ENCODE results near the gene JARID2.

DNA sequence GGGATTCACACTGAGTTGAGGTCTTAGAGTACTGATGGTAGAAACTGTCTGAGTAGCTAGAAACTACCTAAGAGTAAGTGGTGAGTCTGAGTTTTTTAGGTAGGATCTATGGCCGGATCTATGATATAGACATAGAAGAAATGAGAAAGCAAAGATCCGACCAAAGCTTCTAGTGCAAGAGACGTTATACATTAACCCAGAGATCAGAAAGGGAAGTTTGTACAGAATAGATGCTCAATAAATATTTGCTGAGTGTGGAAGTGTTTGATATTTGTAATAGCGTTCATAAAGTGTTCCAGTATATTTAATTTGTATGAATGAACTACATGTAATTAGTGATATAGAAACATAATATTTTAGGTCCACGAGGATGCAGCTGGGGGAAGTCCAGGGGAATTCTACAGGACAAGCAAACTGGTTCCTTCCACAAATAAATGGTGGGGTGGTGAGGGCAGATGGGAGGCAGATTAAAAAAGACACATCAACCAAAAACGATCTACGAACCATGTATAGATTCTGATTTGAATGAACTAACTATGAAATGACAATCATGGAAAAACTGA lies 31.9 kb upstream of the JARID2 start:
- TF ChIP-seq ZNF146 (tag by site-specific recombination; IDR thresholded peaks at IDR 0.05): no peak
- no peak for TF ChIP-seq TCF7L2 (IDR thresholded peaks at IDR 0.05; ENCODE audit: borderline replicate concordance, low read depth, low read length)
- TF ChIP-seq, protein P1, sequence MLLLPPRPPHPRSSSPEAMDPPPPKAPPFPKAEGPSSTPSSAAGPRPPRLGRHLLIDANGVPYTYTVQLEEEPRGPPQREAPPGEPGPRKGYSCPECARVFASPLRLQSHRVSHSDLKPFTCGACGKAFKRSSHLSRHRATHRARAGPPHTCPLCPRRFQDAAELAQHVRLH (tag by site-specific recombination; IDR thresholded peaks at IDR 0.05): no peak
- TF ChIP-seq, protein P2, sequence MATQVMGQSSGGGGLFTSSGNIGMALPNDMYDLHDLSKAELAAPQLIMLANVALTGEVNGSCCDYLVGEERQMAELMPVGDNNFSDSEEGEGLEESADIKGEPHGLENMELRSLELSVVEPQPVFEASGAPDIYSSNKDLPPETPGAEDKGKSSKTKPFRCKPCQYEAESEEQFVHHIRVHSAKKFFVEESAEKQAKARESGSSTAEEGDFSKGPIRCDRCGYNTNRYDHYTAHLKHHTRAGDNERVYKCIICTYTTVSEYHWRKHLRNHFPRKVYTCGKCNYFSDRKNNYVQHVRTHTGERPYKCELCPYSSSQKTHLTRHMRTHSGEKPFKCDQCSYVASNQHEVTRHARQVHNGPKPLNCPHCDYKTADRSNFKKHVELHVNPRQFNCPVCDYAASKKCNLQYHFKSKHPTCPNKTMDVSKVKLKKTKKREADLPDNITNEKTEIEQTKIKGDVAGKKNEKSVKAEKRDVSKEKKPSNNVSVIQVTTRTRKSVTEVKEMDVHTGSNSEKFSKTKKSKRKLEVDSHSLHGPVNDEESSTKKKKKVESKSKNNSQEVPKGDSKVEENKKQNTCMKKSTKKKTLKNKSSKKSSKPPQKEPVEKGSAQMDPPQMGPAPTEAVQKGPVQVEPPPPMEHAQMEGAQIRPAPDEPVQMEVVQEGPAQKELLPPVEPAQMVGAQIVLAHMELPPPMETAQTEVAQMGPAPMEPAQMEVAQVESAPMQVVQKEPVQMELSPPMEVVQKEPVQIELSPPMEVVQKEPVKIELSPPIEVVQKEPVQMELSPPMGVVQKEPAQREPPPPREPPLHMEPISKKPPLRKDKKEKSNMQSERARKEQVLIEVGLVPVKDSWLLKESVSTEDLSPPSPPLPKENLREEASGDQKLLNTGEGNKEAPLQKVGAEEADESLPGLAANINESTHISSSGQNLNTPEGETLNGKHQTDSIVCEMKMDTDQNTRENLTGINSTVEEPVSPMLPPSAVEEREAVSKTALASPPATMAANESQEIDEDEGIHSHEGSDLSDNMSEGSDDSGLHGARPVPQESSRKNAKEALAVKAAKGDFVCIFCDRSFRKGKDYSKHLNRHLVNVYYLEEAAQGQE (tag by site-specific recombination; IDR thresholded peaks at IDR 0.05): no peak
- TF ChIP-seq KLF1 (tag by site-specific recombination; IDR thresholded peaks at IDR 0.05): no peak
- TF ChIP-seq ZNF19 (tag by site-specific recombination; IDR thresholded peaks at IDR 0.05; ENCODE audit: low read depth): no peak
- TF ChIP-seq, protein P3, sequence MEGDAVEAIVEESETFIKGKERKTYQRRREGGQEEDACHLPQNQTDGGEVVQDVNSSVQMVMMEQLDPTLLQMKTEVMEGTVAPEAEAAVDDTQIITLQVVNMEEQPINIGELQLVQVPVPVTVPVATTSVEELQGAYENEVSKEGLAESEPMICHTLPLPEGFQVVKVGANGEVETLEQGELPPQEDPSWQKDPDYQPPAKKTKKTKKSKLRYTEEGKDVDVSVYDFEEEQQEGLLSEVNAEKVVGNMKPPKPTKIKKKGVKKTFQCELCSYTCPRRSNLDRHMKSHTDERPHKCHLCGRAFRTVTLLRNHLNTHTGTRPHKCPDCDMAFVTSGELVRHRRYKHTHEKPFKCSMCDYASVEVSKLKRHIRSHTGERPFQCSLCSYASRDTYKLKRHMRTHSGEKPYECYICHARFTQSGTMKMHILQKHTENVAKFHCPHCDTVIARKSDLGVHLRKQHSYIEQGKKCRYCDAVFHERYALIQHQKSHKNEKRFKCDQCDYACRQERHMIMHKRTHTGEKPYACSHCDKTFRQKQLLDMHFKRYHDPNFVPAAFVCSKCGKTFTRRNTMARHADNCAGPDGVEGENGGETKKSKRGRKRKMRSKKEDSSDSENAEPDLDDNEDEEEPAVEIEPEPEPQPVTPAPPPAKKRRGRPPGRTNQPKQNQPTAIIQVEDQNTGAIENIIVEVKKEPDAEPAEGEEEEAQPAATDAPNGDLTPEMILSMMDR (tag by site-specific recombination; IDR thresholded peaks at IDR 0.05): no peak
- no peak for TF ChIP-seq ZNF114 (tag by site-specific recombination; IDR thresholded peaks at IDR 0.05)
- TF ChIP-seq, protein P4, sequence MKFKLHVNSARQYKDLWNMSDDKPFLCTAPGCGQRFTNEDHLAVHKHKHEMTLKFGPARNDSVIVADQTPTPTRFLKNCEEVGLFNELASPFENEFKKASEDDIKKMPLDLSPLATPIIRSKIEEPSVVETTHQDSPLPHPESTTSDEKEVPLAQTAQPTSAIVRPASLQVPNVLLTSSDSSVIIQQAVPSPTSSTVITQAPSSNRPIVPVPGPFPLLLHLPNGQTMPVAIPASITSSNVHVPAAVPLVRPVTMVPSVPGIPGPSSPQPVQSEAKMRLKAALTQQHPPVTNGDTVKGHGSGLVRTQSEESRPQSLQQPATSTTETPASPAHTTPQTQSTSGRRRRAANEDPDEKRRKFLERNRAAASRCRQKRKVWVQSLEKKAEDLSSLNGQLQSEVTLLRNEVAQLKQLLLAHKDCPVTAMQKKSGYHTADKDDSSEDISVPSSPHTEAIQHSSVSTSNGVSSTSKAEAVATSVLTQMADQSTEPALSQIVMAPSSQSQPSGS (tag by site-specific recombination; IDR thresholded peaks at IDR 0.05; ENCODE audit: low read depth): no peak
- TF ChIP-seq, protein P5, sequence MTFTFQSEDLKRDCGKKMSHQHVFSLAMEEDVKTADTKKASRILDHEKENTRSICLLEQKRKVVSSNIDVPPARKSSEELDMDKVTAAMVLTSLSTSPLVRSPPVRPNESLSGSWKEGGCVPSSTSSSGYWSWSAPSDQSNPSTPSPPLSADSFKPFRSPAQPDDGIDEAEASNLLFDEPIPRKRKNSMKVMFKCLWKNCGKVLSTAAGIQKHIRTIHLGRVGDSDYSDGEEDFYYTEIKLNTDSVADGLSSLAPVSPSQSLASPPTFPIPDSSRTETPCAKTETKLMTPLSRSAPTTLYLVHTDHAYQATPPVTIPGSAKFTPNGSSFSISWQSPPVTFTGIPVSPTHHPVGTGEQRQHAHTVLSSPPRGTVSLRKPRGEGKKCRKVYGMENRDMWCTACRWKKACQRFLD (tag by site-specific recombination; IDR thresholded peaks at IDR 0.05): no peak
- TF ChIP-seq ZNF121 (tag by site-specific recombination; IDR thresholded peaks at IDR 0.05): no peak
